ENCODE data around the gene RHBDF1. TPM values are rescaled to one million over a fixed set of nuclear protein-coding genes. Genes with fewer than 3 reads are reported as not detected.

RHBDF1 gene
- total and polyA plus RNA-seq, 2 of the 13 experiments (the other 11 are each of a cell fraction or from before 2014, with no cell fraction given): 5.4 to 26.9 TPM

DNA sequence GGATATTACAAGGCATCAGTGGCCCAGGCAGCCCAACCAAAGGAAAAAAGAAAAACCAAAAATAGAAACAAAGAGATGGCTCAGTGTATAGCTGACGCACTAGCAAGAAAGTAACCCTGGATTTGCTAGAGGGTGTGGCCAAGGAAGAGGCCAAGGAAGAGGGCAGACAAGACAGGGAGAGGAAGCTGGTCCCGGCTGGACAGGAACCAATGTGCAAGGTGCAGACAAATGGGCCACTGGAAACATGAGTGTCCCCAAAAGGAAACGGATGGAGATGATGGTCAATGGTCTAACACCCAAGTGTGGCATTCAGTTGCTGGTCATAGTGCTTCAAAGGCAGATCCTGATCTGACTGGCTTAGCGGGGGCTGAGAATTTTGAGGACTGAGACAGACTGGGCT, 29.7 kb downstream of the RHBDF1 start (continued):
- TF ChIP-seq, protein P1, sequence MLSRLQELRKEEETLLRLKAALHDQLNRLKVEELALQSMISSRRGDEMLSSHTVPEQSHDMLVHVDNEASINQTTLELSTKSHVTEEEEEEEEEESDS (CRISPR knock-in tag; IDR thresholded peaks at IDR 0.05; ENCODE audit: borderline replicate concordance): no peak
- no peak for TF ChIP-seq ATRX (CRISPR knock-in tag; IDR thresholded peaks at IDR 0.05; ENCODE audit: borderline replicate concordance)
- TF ChIP-seq TCF12 (IDR thresholded peaks at IDR 0.05): no peak
- TF ChIP-seq TCF12 (CRISPR knock-in tag; IDR thresholded peaks at IDR 0.05): no peak
- TF ChIP-seq ZNF326 (CRISPR knock-in tag; IDR thresholded peaks at IDR 0.05; ENCODE audit: borderline replicate concordance): no peak
- TF ChIP-seq, protein P2, sequence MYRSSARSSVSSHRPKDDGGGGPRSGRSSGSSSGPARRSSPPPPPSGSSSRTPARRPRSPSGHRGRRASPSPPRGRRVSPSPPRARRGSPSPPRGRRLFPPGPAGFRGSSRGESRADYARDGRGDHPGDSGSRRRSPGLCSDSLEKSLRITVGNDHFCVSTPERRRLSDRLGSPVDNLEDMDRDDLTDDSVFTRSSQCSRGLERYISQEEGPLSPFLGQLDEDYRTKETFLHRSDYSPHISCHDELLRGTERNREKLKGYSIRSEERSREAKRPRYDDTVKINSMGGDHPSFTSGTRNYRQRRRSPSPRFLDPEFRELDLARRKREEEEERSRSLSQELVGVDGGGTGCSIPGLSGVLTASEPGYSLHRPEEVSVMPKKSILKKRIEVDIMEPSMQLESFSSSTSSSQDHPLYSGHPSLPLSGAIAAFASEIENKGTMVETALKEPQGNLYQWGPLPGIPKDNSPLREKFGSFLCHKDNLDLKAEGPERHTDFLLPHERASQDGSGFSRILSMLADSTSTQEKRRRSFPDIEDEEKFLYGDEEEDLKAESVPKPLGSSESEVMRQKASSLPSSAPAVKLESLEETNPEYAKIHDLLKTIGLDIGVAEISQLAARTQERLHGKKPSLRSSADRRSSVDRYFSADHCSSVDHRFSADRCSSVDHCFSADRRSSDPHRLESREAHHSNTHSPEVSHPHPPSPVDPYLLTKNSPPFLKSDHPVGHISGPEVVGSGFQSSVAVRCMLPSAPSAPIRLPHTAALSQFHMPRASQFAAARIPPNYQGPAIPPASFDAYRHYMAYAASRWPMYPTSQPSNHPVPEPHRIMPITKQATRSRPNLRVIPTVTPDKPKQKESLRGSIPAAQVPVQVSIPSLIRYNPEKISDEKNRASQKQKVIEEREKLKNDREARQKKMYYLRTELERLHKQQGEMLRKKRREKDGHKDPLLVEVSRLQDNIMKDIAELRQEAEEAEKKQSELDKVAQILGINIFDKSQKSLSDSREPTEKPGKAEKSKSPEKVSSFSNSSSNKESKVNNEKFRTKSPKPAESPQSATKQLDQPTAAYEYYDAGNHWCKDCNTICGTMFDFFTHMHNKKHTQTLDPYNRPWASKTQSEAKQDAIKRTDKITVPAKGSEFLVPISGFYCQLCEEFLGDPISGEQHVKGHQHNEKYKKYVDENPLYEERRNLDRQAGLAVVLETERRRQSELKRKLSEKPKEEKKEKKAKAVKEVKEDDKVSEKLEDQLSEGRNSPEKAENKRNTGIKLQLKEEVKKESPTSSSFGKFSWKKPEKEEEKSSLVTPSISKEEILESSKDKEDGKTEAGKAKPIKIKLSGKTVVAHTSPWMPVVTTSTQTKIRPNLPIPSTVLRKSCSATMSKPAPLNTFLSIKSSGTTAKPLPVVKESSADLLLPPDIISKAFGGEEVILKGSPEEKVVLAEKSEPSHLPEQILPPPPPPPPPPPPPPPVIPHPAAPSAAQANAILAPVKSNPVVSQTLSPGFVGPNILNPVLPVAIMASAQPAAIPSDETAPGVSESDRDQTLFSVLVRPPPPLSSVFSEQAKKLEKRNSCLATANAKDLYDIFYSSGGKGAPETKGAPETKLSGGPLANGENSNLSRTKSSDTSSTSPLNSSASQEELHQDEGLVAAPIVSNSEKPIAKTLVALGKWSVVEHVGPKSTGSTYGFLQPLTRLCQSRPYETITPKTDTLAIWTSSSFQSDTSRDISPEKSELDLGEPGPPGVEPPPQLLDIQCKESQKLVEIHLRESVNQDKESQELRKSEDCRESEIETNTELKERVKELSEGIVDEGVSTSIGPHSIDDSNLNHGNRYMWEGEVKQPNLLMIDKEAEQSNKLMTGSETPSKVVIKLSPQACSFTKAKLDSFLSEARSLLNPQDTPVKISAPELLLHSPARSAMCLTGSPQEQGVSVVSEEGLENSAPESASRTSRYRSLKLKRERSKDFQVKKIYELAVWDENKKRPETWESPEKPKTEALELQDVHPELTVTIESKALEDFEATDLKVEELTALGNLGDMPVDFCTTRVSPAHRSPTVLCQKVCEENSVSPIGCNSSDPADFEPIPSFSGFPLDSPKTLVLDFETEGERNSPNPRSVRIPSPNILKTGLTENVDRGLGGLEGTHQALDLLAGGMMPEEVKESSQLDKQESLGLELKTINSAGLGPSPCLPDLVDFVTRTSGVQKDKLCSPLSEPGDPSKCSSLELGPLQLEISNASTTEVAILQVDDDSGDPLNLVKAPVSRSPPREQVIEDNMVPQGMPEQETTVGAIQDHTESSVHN (CRISPR knock-in tag; IDR thresholded peaks at IDR 0.05): no peak
- no peak for TF ChIP-seq ZNF850 (CRISPR knock-in tag; conservative IDR thresholded peaks at IDR 0.05)
- no peak for TF ChIP-seq LCORL (IDR thresholded peaks at IDR 0.05)
- TF ChIP-seq LCORL (CRISPR knock-in tag; IDR thresholded peaks at IDR 0.05): no peak
- TF ChIP-seq IRX3 (CRISPR knock-in tag; IDR thresholded peaks at IDR 0.05; ENCODE audit: borderline replicate concordance, low read depth): no peak

All from HepG2 (cell line).